Right lobe of liver (tissue), 6 donors: ENCODE data around the gene TNFRSF1A. TPM values are rescaled to one million over a fixed set of nuclear protein-coding genes. Genes with fewer than 3 reads are reported as not detected.

Experiments
- ATAC-seq, 4 donors: fragments of 200-7000 bp; cut with Tn5 transposase; one replicate each; pipeline ENCODE4 v1.9.1; 2020; ENCODE audit warnings: mild to moderate bottlenecking in 4 of 4, moderate library complexity in 4 of 4
- DNase-seq, 3 donors: peaks; one replicate each; pipeline ENCODE4 v3.0.0-alpha.2; 2020
- H3K27ac ChIP-seq, 3 donors: fragments of 200-600 bp; one replicate each; pipeline ENCODE4 v1.8.0; 2022
- H3K27me3 ChIP-seq, 2 donors: fragments of 200-600 bp; one replicate each; pipeline ENCODE4 v1.8.0; 2022
- H3K36me3 ChIP-seq, 4 donors: fragments of 200-600 bp; sonication (generic) in 1 of 4; one replicate each; pipeline versions ENCODE4 v1.5.1 to v1.8.0; 2017 to 2022; ENCODE audit warnings: control low read depth in 1 of 4
- H3K4me1 ChIP-seq, 4 donors: fragments of 200-600 bp; sonication (generic) in 1 of 4; one replicate each; pipeline versions ENCODE4 v1.5.1 to v1.8.0; 2017 to 2022; ENCODE audit warnings: control low read depth in 1 of 4
- H3K4me3 ChIP-seq, 3 donors: fragments of 200-600 bp; one replicate each; pipeline ENCODE4 v1.8.0; 2022
- H3K9me3 ChIP-seq, 4 donors: fragments of 200-600 bp; sonication (generic) in 1 of 4; one replicate each; pipeline versions ENCODE4 v1.5.1 to v1.8.0; 2017 to 2022; ENCODE audit warnings: control low read depth in 1 of 4
- POLR2A ChIP-seq: fragments of 450-650 bp; IDR thresholded peaks from one replicate; pipeline ENCODE4 v1.6.1; 2017; ENCODE audit warnings: antibody characterized with exemption, mild to moderate bottlenecking
- WGBS: methylation state at CpG from one replicate; pipeline ENCODE4 v1.1.6; 2018; ENCODE audit warnings: low coverage, low lambda C conversion rate; ENCODE audit not compliant: insufficient coverage; ENCODE audit errors: missing lambda C conversion rate; 5-methylcytosine and 5-hydroxymethylcytosine counted together
- intact Hi-C, 2 donors: fragments of 100-400 bp; cut with DNase I; formaldehyde crosslinking; loops; one replicate each; pipeline versions ENCODE4 v1.11.2 to v1.14.1; 2022
- total RNA-seq, 6 experiments: library from RNA; depleted of rRNA in 2 of 6; stranded (reverse); fragments of >200 nt in 2 of 6; fragmentation: NEBNext Ultra II Directional in 3 of 6; extraction: Animal tissue kit (Norgen Biotek cat#: 25700) in 3 of 6; gene quantifications; one replicate each; pipeline versions ENCODE4 v1.1.0 to v1.2.4, GENCODE V29; 2016 to 2023
- TF ChIP-seq, protein P1 (sequence below), 4 donors: fragments of 200-600 bp in 3 of 4; fragments of 450-650 bp in 1 of 4; IDR thresholded peaks; one replicate each; pipeline versions ENCODE4 v1.5.1 to v1.8.0; 2016 to 2022; ENCODE audit warnings: antibody characterized with exemption in 4 of 4, mild to moderate bottlenecking in 2 of 4
- donor health status: DM: no; HTN: yes; CAD: no.
- donor health status: DM: no; HTN: no; CAD: no.
- donor health status: DM: no; HTN: no; CAD: no.
- donor health status: DM: no; HTN: yes; CAD: no.
- donor health status: DM: no; HTN: yes; CAD: no.

TNFRSF1A gene
- total RNA-seq, 6 experiments from 2014 or later: 70.6 to 199 (median 117) TPM

DNA sequence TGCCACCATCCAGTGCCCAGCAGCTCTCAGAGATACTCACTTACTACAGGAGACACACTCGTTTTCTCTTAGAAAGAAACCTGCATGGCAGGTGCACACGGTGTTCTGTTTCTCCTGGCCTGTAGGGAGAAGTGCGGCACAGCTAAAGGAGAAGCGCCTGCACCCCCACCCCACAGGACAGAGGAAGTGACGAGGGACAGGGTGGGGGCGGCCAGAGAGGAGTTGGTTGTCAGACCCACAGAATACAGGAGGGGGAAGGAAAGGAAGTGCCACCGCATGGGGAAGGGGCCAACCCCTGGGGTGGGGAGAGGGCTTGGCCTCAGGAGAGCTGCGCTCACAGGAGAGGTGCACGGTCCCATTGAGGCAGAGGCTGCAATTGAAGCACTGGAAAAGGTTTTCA is 8.8 kb downstream of the TNFRSF1A start:
- WGBS: 62% methylated on average over 7 of the region's 9 CpGs
- DNase-seq (no peak), ATAC-seq (no peak)
- Histone ChIP-seq H3K9me3 (no peaks in the 10 kb centered on the region), H3K27me3 (no peaks in the 10 kb centered on the region), H3K36me3 (peaks cover 0 to 66% (median 48%) of the 10 kb centered on the region in 4 donors), H3K27ac (no peak overlapping the region), H3K4me3 (no peak overlapping the region), H3K4me1 (peaks cover 0 to 47% (median 19%) of the 10 kb centered on the region in 4 donors)
- TF ChIP-seq, protein P1, sequence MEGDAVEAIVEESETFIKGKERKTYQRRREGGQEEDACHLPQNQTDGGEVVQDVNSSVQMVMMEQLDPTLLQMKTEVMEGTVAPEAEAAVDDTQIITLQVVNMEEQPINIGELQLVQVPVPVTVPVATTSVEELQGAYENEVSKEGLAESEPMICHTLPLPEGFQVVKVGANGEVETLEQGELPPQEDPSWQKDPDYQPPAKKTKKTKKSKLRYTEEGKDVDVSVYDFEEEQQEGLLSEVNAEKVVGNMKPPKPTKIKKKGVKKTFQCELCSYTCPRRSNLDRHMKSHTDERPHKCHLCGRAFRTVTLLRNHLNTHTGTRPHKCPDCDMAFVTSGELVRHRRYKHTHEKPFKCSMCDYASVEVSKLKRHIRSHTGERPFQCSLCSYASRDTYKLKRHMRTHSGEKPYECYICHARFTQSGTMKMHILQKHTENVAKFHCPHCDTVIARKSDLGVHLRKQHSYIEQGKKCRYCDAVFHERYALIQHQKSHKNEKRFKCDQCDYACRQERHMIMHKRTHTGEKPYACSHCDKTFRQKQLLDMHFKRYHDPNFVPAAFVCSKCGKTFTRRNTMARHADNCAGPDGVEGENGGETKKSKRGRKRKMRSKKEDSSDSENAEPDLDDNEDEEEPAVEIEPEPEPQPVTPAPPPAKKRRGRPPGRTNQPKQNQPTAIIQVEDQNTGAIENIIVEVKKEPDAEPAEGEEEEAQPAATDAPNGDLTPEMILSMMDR (IDR thresholded peaks at IDR 0.05): no peak
- no peak for TF ChIP-seq POLR2A
- intact Hi-C loops: loop anchor here (10.0 kb wide), 2 partner anchors 52 to 202 kb away; partner anchors contain the start of genes LTBR (in 2 of the 2) and GAPDH (in 1 of the 2)

DNA sequence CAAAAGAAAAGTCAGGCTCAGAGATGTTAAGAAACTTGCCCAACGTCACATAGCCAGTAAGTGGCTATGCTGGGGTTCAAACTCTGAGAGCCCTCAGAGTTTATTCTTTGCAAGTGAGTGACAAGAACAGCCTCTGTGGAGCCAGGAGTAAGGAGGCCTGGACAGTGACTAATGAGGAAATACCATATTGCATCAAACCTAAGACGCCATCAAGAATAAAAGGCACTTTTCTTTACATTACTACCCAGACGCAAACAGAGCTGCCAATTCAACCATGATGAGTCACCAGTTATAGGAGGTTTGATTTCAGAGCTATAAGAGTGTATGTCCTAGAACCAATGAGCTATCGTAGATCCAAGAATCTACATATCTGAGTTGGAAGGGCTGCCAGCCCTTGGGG is 9.4 kb downstream of the TNFRSF1A start:
- Histone ChIP-seq H3K4me3 (no peak overlapping the region), H3K27ac (no peak overlapping the region), H3K9me3 (no peaks in the 10 kb centered on the region), H3K27me3 (no peaks in the 10 kb centered on the region), H3K4me1 (peaks cover 0 to 44% (median 17%) of the 10 kb centered on the region in 4 donors), H3K36me3 (peaks cover 0 to 72% (median 51%) of the 10 kb centered on the region in 4 donors)
- ATAC-seq: no peak
- DNase-seq: no peak
- TF ChIP-seq, protein P1 (IDR thresholded peaks at IDR 0.05): no peak
- TF ChIP-seq POLR2A: no peak
- WGBS: 65% methylated on average over 4 of the region's 4 CpGs
- intact Hi-C loops: loop anchor here (10.0 kb wide), 2 partner anchors 52 to 202 kb away; partner anchors contain the start of genes LTBR (in 2 of the 2) and GAPDH (in 1 of the 2)

DNA sequence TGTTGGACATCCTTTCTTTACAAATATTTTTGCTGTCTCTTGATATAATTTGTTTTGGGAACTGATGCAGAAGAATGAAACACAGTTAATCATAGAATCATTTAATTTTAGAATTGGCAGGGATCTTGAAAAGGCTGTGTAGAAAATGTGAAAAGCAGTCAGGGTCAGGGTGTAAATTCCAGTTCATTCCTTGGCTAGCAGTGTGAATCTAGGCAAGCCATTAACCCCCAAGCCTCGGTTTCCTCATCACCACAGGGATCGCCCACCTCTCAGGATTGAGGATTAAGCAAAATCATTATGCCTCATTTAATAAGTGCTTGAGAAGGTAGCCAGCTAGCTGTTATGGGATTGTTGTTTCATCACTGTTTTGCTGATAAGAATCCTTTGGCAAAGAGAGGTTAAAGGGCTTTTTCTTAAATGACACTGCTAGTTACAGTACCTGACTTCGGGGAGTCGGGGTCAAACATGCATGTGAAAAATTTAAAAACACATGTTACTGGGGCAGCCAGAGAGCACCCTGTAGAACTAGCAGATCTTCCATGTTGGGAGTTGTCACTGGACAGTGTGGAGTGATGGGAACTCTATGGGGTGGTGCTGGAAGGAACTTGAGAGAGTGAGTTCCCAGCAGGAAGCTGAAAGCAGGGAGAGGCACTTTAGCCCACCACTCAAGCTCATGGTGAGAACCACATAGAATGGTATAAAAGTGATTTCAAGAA is 10.7 kb downstream of the TNFRSF1A start:
- Histone ChIP-seq H3K36me3 (peaks cover 0 to 76% (median 51%) of the 10 kb centered on the region in 4 donors), H3K27me3 (no peaks in the 10 kb centered on the region), H3K9me3 (no peaks in the 10 kb centered on the region), H3K27ac (peak overlapping the region in 1 of 3 donors; percentile 31), H3K4me1 (peaks cover 0 to 47% (median 24%) of the 10 kb centered on the region in 4 donors), H3K4me3 (no peak overlapping the region)
- no peak for TF ChIP-seq POLR2A
- TF ChIP-seq, protein P1 (IDR thresholded peaks at IDR 0.05): no peak
- DNase-seq (no peak), ATAC-seq (no peak)
- WGBS: 48% methylated on average over 4 of the region's 4 CpGs
- intact Hi-C loops: loop anchor here (10.0 kb wide), 2 partner anchors 54 to 204 kb away; partner anchors contain the start of genes LTBR (in 2 of the 2) and GAPDH (in 1 of the 2)

DNA sequence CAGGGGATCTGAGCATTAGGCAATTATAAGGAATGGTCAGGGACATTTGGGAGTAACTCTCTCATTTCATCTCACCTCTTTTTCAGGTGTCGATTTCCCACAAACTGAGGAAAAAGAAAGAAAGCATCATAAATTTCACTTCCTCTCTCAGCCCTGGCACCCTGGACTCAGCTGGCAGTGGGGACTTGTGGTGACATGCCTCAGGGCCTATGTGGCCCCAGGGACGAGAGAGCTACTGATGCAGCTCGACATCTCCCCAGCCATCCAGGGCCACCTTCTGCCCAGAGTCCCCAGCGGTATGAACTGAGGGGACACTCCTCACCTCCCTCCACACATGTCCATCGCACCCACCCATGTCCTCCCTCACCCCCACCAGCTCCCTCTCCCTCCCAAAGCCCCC is 11.7 kb downstream of the TNFRSF1A start:
- intact Hi-C loops: loop anchor here (10.0 kb wide), 2 partner anchors 55 to 205 kb away; partner anchors contain the start of genes LTBR (in 2 of the 2) and GAPDH (in 1 of the 2)
- Histone ChIP-seq H3K27ac (no peak overlapping the region), H3K27me3 (no peaks in the 10 kb centered on the region), H3K36me3 (peaks cover 0 to 76% (median 51%) of the 10 kb centered on the region in 4 donors), H3K4me3 (no peak overlapping the region), H3K9me3 (no peaks in the 10 kb centered on the region), H3K4me1 (peaks cover 0 to 50% (median 24%) of the 10 kb centered on the region in 4 donors)
- TF ChIP-seq, protein P1 (IDR thresholded peaks at IDR 0.05): no peak
- TF ChIP-seq POLR2A: no peak
- 53% methylated on average over 4 of the region's 5 CpGs for WGBS
- ATAC-seq: no peak
- no peak for DNase-seq
